GM21360 (cell line): ENCODE data around the gene POLA1.

ENCODE experiments used
- ATAC-seq: cut with Tn5 transposase; IDR thresholded peaks from one replicate; pipeline ENCODE4 v1.9.1; 2021; ENCODE audit warnings: mild to moderate bottlenecking, moderate library complexity; ENCODE audit not compliant: unreplicated experiment

POLA1 gene

GRCh38 chrX:25005382-25006185 is 311.9 kb downstream of the POLA1 start:
- no peak for ATAC-seq

- no peak for ATAC-seq
Observed at GRCh38 chrX:25006586-25007058, 312.9 kb downstream of the POLA1 start.

GRCh38 chrX:25007059-25008053 is 313.6 kb downstream of the POLA1 start:
- no peak for ATAC-seq

- ATAC-seq: no peak
Observed at GRCh38 chrX:25009407-25009806, 315.7 kb downstream of the POLA1 start.

GRCh38 chrX:25010784-25011588 is 317.3 kb downstream of the POLA1 start:
- no peak for ATAC-seq

GRCh38 chrX:25011589-25012432 is 318.1 kb downstream of the POLA1 start:
- ATAC-seq: no peak

GRCh38 chrX:25012433-25012735 is 318.7 kb downstream of the POLA1 start:
- no peak for ATAC-seq

GRCh38 chrX:25012793-25013631 is 319.3 kb downstream of the POLA1 start:
- ATAC-seq: no peak

GRCh38 chrX:25013632-25014365 is 320.1 kb downstream of the POLA1 start:
- ATAC-seq: no peak

- ATAC-seq: no peak
Observed at GRCh38 chrX:25014366-25014838, 320.7 kb downstream of the POLA1 start.

GRCh38 chrX:25015486-25016360 is 322.0 kb downstream of the POLA1 start, which contains the start of gene ARX:
Gene ARX, minus strand, starts transcription at chrX:25015965. Its CDS starts 228 bp downstream, at chrX:25015737.
- ATAC-seq: no peak

- ATAC-seq: no peak
Observed at GRCh38 chrX:25016361-25016671, 322.6 kb downstream of the POLA1 start.

GRCh38 chrX:25016938-25017598 is 323.4 kb downstream of the POLA1 start:
- no peak for ATAC-seq

GRCh38 chrX:25017667-25018247 is 324.0 kb downstream of the POLA1 start:
- no peak for ATAC-seq

- no peak for ATAC-seq
Observed at GRCh38 chrX:25018682-25019081, 325.0 kb downstream of the POLA1 start.

- ATAC-seq: no peak
Observed at GRCh38 chrX:25019707-25020390, 326.1 kb downstream of the POLA1 start.
